GM23338 (cell line): ENCODE data around the gene CDKAL1. TPM values are rescaled to one million over a fixed set of nuclear protein-coding genes. Genes with fewer than 3 reads are reported as not detected.
"Not testable (repeated sequence)": the region's sequence is repeated elsewhere in the genome, so short reads cannot be mapped to it uniquely, and the experiment has no call there.

Experiments used
- ATAC-seq: fragments of 200-7000 bp; cut with Tn5 transposase; 3 replicates; pipeline ENCODE4 v1.9.1; 2020
- DNase-seq: peaks from one replicate; pipeline ENCODE4 v3.0.0-alpha.2; 2015; ENCODE audit warnings: low spot score
- H2AFZ ChIP-seq: fragments of 200-600 bp; sonication (generic); 2 replicates; pipeline ENCODE4 v1.8.0; 2016; ENCODE audit warnings: antibody characterized with exemption, mild to moderate bottlenecking, moderate library complexity
- H3F3A ChIP-seq: fragments of 200-600 bp; sonication (generic); replicated peaks from 2 replicates; pipeline ENCODE4 v1.8.0; 2017; ENCODE audit warnings: antibody characterized with exemption, mixed run types, low read depth
- H3K27ac ChIP-seq: fragments of 200-600 bp; sonication (generic); 2 replicates; pipeline ENCODE4 v1.6.1; 2016; ENCODE audit warnings: low read depth
- H3K27me3 ChIP-seq: fragments of 200-600 bp; sonication (generic); 2 replicates; pipeline ENCODE4 v1.8.0; 2016; ENCODE audit warnings: mild to moderate bottlenecking, mixed run types, moderate library complexity; ENCODE audit not compliant: insufficient read depth
- H3K36me3 ChIP-seq: fragments of 200-600 bp; sonication (generic); 2 replicates; pipeline ENCODE4 v1.8.0; 2016; ENCODE audit warnings: mild to moderate bottlenecking; ENCODE audit not compliant: insufficient read depth
- H3K4me1 ChIP-seq: fragments of 200-600 bp; sonication (generic); 2 replicates; pipeline ENCODE4 v1.8.0; 2016; ENCODE audit warnings: mild to moderate bottlenecking, moderate library complexity; ENCODE audit not compliant: insufficient read depth
- H3K4me2 ChIP-seq: fragments of 200-600 bp; sonication (generic); 2 replicates; pipeline ENCODE4 v1.7.1; 2017; ENCODE audit warnings: mixed run types
- H3K4me3 ChIP-seq: fragments of 200-600 bp; sonication (generic); 2 replicates; pipeline ENCODE4 v1.6.1; 2016; ENCODE audit warnings: mixed run types
- H3K79me2 ChIP-seq: fragments of 200-600 bp; sonication (generic); replicated peaks from 2 replicates; pipeline ENCODE4 v1.8.0; 2017; ENCODE audit warnings: mild to moderate bottlenecking; ENCODE audit not compliant: insufficient read depth
- H3K9me2 ChIP-seq: fragments of 200-600 bp; sonication (generic); 2 replicates; pipeline ENCODE4 v1.8.0; 2017; ENCODE audit not compliant: insufficient read depth
- H4K20me1 ChIP-seq: fragments of 200-600 bp; sonication (generic); replicated peaks from 2 replicates; pipeline ENCODE4 v1.8.0; 2017; ENCODE audit warnings: mild to moderate bottlenecking; ENCODE audit not compliant: insufficient read depth
- H3K27ac Mint-ChIP-seq: 2 replicates; pipeline ENCODE4 v1.8.0; 2020; ENCODE audit warnings: inconsistent platforms, mild to moderate bottlenecking, moderate library complexity, mixed read lengths
- H3K27me3 Mint-ChIP-seq: 3 replicates; pipeline ENCODE4 v1.8.0; 2022; ENCODE audit warnings: low read depth, mild to moderate bottlenecking, moderate library complexity, mixed read lengths, inconsistent platforms; ENCODE audit not compliant: insufficient read depth, poor library complexity
- H3K36me3 Mint-ChIP-seq: 3 replicates; pipeline ENCODE4 v1.8.0; 2021; ENCODE audit warnings: low read depth, mild to moderate bottlenecking, inconsistent platforms, moderate library complexity, mixed read lengths
- H3K4me1 Mint-ChIP-seq: 3 replicates; pipeline ENCODE4 v1.8.0; 2020; ENCODE audit warnings: mild to moderate bottlenecking, inconsistent platforms, mixed read lengths
- H3K4me3 Mint-ChIP-seq: 3 replicates; pipeline ENCODE4 v1.8.0; 2021; ENCODE audit warnings: moderate library complexity, mild to moderate bottlenecking, inconsistent platforms, mixed read lengths
- H3K9me3 Mint-ChIP-seq: 3 replicates; pipeline ENCODE4 v1.8.0; 2020; ENCODE audit warnings: moderate library complexity, mild to moderate bottlenecking, inconsistent platforms, mixed read lengths
- CREB1 ChIP-seq: fragments of 250-450 bp; sonication (Bioruptor Pico); IDR thresholded peaks from 2 replicates; pipeline ENCODE4 v1.5.0; 2020; ENCODE audit warnings: low read depth, mild to moderate bottlenecking, moderate library complexity
- EZH2 ChIP-seq: fragments of 200-600 bp; sonication (generic); IDR thresholded peaks from one replicate; pipeline ENCODE4 v1.8.0; 2017; ENCODE audit warnings: antibody characterized with exemption, mild to moderate bottlenecking, low read depth; ENCODE audit not compliant: unreplicated experiment
- EZH2phosphoT487 ChIP-seq: fragments of 200-600 bp; sonication (generic); IDR thresholded peaks from one replicate; pipeline ENCODE4 v1.8.1; 2018; ENCODE audit warnings: antibody characterized with exemption; ENCODE audit not compliant: unreplicated experiment
- JUNB ChIP-seq: IDR thresholded peaks from one replicate; pipeline ENCODE4 v1.6.1; 2016; ENCODE audit warnings: antibody characterized with exemption; ENCODE audit not compliant: unreplicated experiment
- NANOG ChIP-seq: IDR thresholded peaks from 2 replicates; pipeline ENCODE4 v1.6.1; 2016; ENCODE audit warnings: antibody characterized with exemption, borderline replicate concordance
- STAT1 ChIP-seq: IDR thresholded peaks from one replicate; pipeline ENCODE4 v1.6.1; 2016; ENCODE audit warnings: antibody characterized with exemption; ENCODE audit not compliant: unreplicated experiment
- ZNF114 ChIP-seq: fragments of 250-450 bp; sonication (Bioruptor Pico); IDR thresholded peaks from 2 replicates; pipeline ENCODE4 v1.5.0; 2020; ENCODE audit warnings: mild to moderate bottlenecking, moderate library complexity
- ZNF331 ChIP-seq: fragments of 250-450 bp; sonication (Bioruptor Pico); IDR thresholded peaks from 2 replicates; pipeline ENCODE4 v1.5.0; 2020; ENCODE audit warnings: low read depth, mild to moderate bottlenecking, moderate library complexity
- polyA plus RNA-seq: library from polyadenylated mRNA; unstranded; fragments of >200 nt; fragmentation: Nextera tagmentation; extraction: Ambion mirVana; gene quantifications from 2 replicates; pipeline ENCODE4 v1.2.1, GENCODE V29; 2016
- total RNA-seq: library from RNA; depleted of rRNA; stranded (reverse); fragments of >200 nt; shearing (Covaris generic); gene quantifications from 2 replicates; pipeline ENCODE4 v1.2.3, GENCODE V29; 2014
- TF ChIP-seq, protein P1 (sequence below), 2 experiments: fragments of 200-600 bp in 1 of 2; sonication (generic) in 1 of 2; conservative IDR thresholded peaks; 2 replicates each; pipeline versions ENCODE4 v1.5.1 to v1.6.1; 2016 to 2017; ENCODE audit warnings: antibody characterized with exemption in 2 of 2, low read depth in 2 of 2, mild to moderate bottlenecking in 2 of 2, moderate library complexity in 1 of 2
- TF ChIP-seq, protein P2 (sequence below): IDR thresholded peaks from one replicate; pipeline ENCODE4 v1.6.1; 2018; ENCODE audit warnings: antibody characterized with exemption; ENCODE audit not compliant: unreplicated experiment
- TF ChIP-seq, protein P3 (sequence below): IDR thresholded peaks from 2 replicates; pipeline ENCODE4 v1.6.1; 2016; ENCODE audit warnings: antibody characterized with exemption

The CDKAL1 gene
- total and polyA plus RNA-seq, 2 experiments from 2014 or later = 17.8 to 35.0 TPM

DNA sequence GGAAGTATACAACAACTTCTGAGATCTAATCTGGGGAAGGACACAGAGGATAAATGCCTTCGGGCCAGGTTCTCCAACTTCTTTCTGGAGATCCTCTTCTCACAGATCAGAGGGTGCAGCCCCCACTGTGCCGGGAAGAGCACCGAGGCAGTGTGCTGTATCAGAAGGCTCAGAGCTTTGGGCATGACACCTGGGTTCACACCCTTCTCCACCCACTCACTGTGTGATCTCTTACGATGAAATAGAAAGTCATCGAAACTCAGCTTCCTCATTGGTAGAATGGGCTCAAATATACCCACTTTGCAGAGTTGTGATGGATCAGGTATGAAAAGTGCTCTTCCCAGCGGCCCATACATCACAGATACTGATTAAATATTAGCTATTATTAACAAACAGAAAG, 711.8 kb downstream of the CDKAL1 start (continued):
- TF ChIP-seq, protein P1, sequence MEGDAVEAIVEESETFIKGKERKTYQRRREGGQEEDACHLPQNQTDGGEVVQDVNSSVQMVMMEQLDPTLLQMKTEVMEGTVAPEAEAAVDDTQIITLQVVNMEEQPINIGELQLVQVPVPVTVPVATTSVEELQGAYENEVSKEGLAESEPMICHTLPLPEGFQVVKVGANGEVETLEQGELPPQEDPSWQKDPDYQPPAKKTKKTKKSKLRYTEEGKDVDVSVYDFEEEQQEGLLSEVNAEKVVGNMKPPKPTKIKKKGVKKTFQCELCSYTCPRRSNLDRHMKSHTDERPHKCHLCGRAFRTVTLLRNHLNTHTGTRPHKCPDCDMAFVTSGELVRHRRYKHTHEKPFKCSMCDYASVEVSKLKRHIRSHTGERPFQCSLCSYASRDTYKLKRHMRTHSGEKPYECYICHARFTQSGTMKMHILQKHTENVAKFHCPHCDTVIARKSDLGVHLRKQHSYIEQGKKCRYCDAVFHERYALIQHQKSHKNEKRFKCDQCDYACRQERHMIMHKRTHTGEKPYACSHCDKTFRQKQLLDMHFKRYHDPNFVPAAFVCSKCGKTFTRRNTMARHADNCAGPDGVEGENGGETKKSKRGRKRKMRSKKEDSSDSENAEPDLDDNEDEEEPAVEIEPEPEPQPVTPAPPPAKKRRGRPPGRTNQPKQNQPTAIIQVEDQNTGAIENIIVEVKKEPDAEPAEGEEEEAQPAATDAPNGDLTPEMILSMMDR (conservative IDR thresholded peaks at IDR 0.05; ENCODE audit: low read depth in 2 of 2) = no peak
- TF ChIP-seq STAT1 (no peak), ZNF114 (CRISPR knock-in tag) (no peak), NANOG (no peak), ZNF331 (CRISPR knock-in tag) (no peak), JUNB (no peak)
- TF ChIP-seq, protein P2, sequence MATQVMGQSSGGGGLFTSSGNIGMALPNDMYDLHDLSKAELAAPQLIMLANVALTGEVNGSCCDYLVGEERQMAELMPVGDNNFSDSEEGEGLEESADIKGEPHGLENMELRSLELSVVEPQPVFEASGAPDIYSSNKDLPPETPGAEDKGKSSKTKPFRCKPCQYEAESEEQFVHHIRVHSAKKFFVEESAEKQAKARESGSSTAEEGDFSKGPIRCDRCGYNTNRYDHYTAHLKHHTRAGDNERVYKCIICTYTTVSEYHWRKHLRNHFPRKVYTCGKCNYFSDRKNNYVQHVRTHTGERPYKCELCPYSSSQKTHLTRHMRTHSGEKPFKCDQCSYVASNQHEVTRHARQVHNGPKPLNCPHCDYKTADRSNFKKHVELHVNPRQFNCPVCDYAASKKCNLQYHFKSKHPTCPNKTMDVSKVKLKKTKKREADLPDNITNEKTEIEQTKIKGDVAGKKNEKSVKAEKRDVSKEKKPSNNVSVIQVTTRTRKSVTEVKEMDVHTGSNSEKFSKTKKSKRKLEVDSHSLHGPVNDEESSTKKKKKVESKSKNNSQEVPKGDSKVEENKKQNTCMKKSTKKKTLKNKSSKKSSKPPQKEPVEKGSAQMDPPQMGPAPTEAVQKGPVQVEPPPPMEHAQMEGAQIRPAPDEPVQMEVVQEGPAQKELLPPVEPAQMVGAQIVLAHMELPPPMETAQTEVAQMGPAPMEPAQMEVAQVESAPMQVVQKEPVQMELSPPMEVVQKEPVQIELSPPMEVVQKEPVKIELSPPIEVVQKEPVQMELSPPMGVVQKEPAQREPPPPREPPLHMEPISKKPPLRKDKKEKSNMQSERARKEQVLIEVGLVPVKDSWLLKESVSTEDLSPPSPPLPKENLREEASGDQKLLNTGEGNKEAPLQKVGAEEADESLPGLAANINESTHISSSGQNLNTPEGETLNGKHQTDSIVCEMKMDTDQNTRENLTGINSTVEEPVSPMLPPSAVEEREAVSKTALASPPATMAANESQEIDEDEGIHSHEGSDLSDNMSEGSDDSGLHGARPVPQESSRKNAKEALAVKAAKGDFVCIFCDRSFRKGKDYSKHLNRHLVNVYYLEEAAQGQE = no peak

DNA sequence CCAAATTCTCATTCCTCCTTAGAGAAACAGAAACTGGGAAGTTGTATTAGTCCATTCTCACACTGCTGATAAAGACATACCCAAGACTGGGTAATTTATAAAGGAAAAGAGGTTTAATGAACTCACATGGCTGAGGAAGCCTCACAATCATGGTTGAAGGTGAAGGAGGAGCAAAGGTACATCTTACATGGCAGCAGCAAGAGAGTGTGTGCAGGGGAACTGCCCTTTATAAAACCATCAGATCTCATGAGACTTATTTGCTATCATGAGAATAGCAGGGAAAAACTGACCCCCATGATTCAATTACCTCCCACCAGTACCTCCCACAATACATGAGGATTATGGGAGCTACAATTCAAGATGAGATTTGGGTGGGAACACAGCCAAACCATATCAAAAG, 720.2 kb downstream of the CDKAL1 start:
- not testable (repeated sequence) for H3K27me3 ChIP-seq, H3K27ac ChIP-seq, H2AFZ ChIP-seq, H3K4me1 Mint-ChIP-seq, DNase-seq, H3K27ac Mint-ChIP-seq, H3K4me2 ChIP-seq, H3K36me3 Mint-ChIP-seq, H3K27me3 Mint-ChIP-seq, H3K9me3 Mint-ChIP-seq, H3F3A ChIP-seq, H3K4me3 Mint-ChIP-seq, H3K79me2 ChIP-seq, H3K4me1 ChIP-seq, ATAC-seq, H4K20me1 ChIP-seq, H3K36me3 ChIP-seq, H3K4me3 ChIP-seq
- H3K9me2 ChIP-seq = peaks cover 10% of the 10 kb centered on the region; the same call in 1 of the 2 replicates

DNA sequence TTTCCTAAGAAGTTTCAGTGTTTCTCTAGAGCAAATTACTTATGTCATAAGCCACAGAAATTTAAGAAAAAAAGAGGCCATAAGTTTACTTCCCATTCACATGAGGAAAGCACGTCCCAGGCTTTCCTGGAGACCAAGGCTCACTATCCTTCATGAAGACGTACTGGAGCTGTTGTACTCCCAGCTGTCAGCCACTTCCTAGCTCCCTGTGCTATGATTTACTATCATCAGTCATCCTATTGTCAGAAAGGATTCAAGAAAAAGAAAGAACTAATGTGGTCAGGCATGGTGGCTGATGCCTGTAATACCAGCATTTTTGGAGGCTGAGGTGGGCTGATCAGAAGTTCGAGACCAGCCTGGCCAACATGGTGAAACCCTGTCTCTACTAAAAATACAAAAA, 721.9 kb downstream of the CDKAL1 start:
- ATAC-seq = no peak
- no peak overlapping the region for H2AFZ ChIP-seq
- no peak overlapping the region for H3K4me3 ChIP-seq
- H3K36me3 Mint-ChIP-seq = no peaks in the 10 kb centered on the region; the same call in 2 of the 3 replicates
- H3F3A ChIP-seq = no peaks in the 10 kb centered on the region
- H3K27me3 Mint-ChIP-seq = no peaks in the 10 kb centered on the region
- no peaks in the 10 kb centered on the region for H3K4me1 Mint-ChIP-seq
- H3K4me3 Mint-ChIP-seq = no peak overlapping the region
- H4K20me1 ChIP-seq = no peaks in the 10 kb centered on the region
- no peaks in the 10 kb centered on the region for H3K27me3 ChIP-seq
- no peaks in the 10 kb centered on the region for H3K79me2 ChIP-seq
- no peaks in the 10 kb centered on the region for H3K4me1 ChIP-seq
- H3K27ac ChIP-seq = no peak overlapping the region
- H3K4me2 ChIP-seq = no peak overlapping the region
- no peak for DNase-seq
- no peak overlapping the region for H3K27ac Mint-ChIP-seq
- no peaks in the 10 kb centered on the region; the same call in 1 of the 3 replicates for H3K9me3 Mint-ChIP-seq
- H3K9me2 ChIP-seq = 0 out of 2 replicates have a peak, but pooled peaks cover 5% of the 10 kb centered on the region
- H3K36me3 ChIP-seq = no peaks in the 10 kb centered on the region
- TF ChIP-seq, protein P2 = no peak
- TF ChIP-seq EZH2phosphoT487 = no peak
- TF ChIP-seq NANOG = no peak
- no peak for TF ChIP-seq CREB1 (CRISPR knock-in tag)
- no peak for TF ChIP-seq JUNB
- TF ChIP-seq, protein P3, sequence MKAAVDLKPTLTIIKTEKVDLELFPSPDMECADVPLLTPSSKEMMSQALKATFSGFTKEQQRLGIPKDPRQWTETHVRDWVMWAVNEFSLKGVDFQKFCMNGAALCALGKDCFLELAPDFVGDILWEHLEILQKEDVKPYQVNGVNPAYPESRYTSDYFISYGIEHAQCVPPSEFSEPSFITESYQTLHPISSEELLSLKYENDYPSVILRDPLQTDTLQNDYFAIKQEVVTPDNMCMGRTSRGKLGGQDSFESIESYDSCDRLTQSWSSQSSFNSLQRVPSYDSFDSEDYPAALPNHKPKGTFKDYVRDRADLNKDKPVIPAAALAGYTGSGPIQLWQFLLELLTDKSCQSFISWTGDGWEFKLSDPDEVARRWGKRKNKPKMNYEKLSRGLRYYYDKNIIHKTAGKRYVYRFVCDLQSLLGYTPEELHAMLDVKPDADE = no peak
- TF ChIP-seq EZH2 = no peak
- TF ChIP-seq STAT1 = no peak
